Measurements from ENCODE around the gene PRR14.

DNA sequence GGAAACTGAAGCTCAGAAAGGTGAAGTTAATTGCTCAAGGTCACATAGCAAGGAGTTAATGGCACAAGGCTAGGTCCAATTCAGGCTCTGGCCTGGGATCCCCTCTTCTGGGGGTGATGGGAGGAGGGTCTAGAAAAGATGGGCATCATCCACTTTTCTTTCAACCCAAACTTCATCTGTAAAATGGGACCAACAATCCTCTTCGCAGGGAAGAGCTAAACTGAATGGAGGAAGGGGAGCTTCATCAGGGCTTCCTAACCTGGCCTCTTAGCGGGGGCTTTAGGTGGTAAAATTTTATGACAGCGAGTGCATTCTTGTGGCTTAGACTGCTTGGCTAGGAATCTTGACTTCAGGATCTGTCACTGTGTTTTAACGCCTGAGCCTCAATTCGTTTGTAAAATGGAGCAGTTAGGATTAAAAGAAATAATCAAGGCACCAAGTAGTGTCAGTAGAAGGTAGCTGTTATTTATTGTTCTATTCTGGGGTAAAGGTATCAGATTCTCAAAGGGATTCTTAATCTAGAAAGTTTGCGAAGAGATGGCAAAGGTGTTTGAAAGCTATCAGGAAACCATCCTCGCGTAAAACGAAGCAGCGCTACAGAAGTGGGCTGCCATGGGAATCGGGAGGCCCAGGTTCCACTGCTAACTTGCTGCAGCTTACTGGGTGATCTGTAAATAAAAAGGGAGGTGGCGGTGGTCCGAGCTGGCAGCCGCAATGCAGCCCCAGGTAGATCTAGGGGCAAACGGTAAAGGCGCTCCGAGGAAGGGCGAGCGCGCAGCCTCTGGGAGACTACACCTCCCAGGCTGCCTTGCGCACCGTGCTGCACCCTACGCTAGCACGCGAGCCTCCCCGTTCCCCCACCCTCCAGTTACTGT, 46.7 kb downstream of the PRR14 start:
- TF ChIP-seq, protein P1, sequence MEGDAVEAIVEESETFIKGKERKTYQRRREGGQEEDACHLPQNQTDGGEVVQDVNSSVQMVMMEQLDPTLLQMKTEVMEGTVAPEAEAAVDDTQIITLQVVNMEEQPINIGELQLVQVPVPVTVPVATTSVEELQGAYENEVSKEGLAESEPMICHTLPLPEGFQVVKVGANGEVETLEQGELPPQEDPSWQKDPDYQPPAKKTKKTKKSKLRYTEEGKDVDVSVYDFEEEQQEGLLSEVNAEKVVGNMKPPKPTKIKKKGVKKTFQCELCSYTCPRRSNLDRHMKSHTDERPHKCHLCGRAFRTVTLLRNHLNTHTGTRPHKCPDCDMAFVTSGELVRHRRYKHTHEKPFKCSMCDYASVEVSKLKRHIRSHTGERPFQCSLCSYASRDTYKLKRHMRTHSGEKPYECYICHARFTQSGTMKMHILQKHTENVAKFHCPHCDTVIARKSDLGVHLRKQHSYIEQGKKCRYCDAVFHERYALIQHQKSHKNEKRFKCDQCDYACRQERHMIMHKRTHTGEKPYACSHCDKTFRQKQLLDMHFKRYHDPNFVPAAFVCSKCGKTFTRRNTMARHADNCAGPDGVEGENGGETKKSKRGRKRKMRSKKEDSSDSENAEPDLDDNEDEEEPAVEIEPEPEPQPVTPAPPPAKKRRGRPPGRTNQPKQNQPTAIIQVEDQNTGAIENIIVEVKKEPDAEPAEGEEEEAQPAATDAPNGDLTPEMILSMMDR (IDR thresholded peaks at IDR 0.05): no peak
- TF ChIP-seq EZH2 (IDR thresholded peaks at IDR 0.05): no peak
